ENCODE measurements around the gene PIK3CG.
A peak's percentile ranks its signal among the peaks of the same experiment; 100 is the strongest.

PIK3CG gene

GRCh38 chr7:106858618-106859532 lies 6.2 kb upstream of the PIK3CG start:
- no peak for DNase-seq

- no peak for DNase-seq
Measured at GRCh38 chr7:106862317-106863089, 2.6 kb upstream of the PIK3CG start.

GRCh38 chr7:106863274-106863997 lies 1.6 kb upstream of the PIK3CG start:
- DNase-seq = no peak

GRCh38 chr7:106864298-106865081 lies 592 bp upstream of the PIK3CG start:
- DNase-seq = no peak

- peak; percentile 21 for DNase-seq
Measured at GRCh38 chr7:106866298-106867281, 1.5 kb downstream of the PIK3CG start.

GRCh38 chr7:106867641-106868351 lies 2.7 kb downstream of the PIK3CG start:
- DNase-seq = no peak

GRCh38 chr7:106868364-106868763 lies 3.3 kb downstream of the PIK3CG start:
- no peak for DNase-seq

GRCh38 chr7:106869954-106870353 lies 4.9 kb downstream of the PIK3CG start:
- no peak for DNase-seq

GRCh38 chr7:106870528-106870927 lies 5.4 kb downstream of the PIK3CG start:
- DNase-seq = no peak

- no peak for DNase-seq
Measured at GRCh38 chr7:106870983-106871410, 5.9 kb downstream of the PIK3CG start.

GRCh38 chr7:106871793-106872571 lies 6.9 kb downstream of the PIK3CG start:
- DNase-seq = no peak

- no peak for DNase-seq
Measured at GRCh38 chr7:106872763-106873162, 7.7 kb downstream of the PIK3CG start.

- DNase-seq = no peak
Measured at GRCh38 chr7:106874076-106874475, 9.0 kb downstream of the PIK3CG start.

- no peak for DNase-seq
Measured at GRCh38 chr7:106875508-106875907, 10.4 kb downstream of the PIK3CG start.

GRCh38 chr7:106878748-106879439 lies 13.8 kb downstream of the PIK3CG start:
- DNase-seq = no peak

GRCh38 chr7:106881984-106882383 lies 16.9 kb downstream of the PIK3CG start:
- DNase-seq = no peak

- DNase-seq = no peak
Measured at GRCh38 chr7:106883456-106884026, 18.5 kb downstream of the PIK3CG start.

- DNase-seq = no peak
Measured at GRCh38 chr7:106885652-106886051, 20.6 kb downstream of the PIK3CG start.

- no peak for DNase-seq
Measured at GRCh38 chr7:106887421-106887820, 22.3 kb downstream of the PIK3CG start.

Data from stimulated activated CD4-positive, alpha-beta T cell treated with anti-CD3 and anti-CD28 coated beads, Interleukin-1b, Interleukin-23, amount 100 ng/mL, for 48 hours (primary cell).